Skeletal muscle tissue (tissue), 4 donors: ENCODE measurements around the gene CALML6. TPM values are rescaled to one million over a fixed set of nuclear protein-coding genes. Genes with fewer than 3 reads are reported as not detected.
"Not testable (repeated sequence)": the region's sequence is repeated elsewhere in the genome, so short reads cannot be mapped to it uniquely, and the experiment has no call there.

ENCODE experiments used
- H3K27ac ChIP-seq: one replicate; pipeline ENCODE4 v1.7.0; 2013; ENCODE audit warnings: mild to moderate bottlenecking, low read depth, low read length, inconsistent platforms
- H3K27me3 ChIP-seq, 3 donors: one replicate each; pipeline ENCODE4 v1.7.0; 2013; ENCODE audit warnings: low read length in 3 of 3; ENCODE audit not compliant: control insufficient read depth in 3 of 3, insufficient read depth in 3 of 3
- H3K36me3 ChIP-seq, 3 donors: one replicate each; pipeline ENCODE4 v1.7.0; 2013; ENCODE audit warnings: low read length in 3 of 3; ENCODE audit not compliant: control insufficient read depth in 3 of 3, insufficient read depth in 3 of 3
- H3K4me1 ChIP-seq, 3 donors: one replicate each; pipeline ENCODE4 v1.7.0; 2013; ENCODE audit warnings: low read length in 3 of 3, mild to moderate bottlenecking in 3 of 3; ENCODE audit not compliant: control insufficient read depth in 3 of 3, insufficient read depth in 3 of 3
- H3K4me3 ChIP-seq, 3 donors: one replicate each; pipeline ENCODE4 v1.7.0; 2013; ENCODE audit warnings: low read length in 3 of 3
- H3K9ac ChIP-seq, 3 donors: one replicate each; pipeline ENCODE4 v1.7.0; 2013; ENCODE audit warnings: low read length in 3 of 3, mild to moderate bottlenecking in 3 of 3, moderate library complexity in 2 of 3, low read depth in 1 of 3
- H3K9me3 ChIP-seq, 3 donors: one replicate each; pipeline ENCODE4 v1.7.0; 2013; ENCODE audit warnings: low read length in 3 of 3; ENCODE audit not compliant: control insufficient read depth in 3 of 3
- total RNA-seq: library from RNA; depleted of rRNA; stranded (reverse); fragments of >200 nt; gene quantifications from one replicate; pipeline ENCODE4 v1.2.3, GENCODE V29; 2014
- donor health status: Osteomylitis.

The CALML6 gene
- total RNA-seq, 1 donor from 2014 or later: 191 TPM

DNA sequence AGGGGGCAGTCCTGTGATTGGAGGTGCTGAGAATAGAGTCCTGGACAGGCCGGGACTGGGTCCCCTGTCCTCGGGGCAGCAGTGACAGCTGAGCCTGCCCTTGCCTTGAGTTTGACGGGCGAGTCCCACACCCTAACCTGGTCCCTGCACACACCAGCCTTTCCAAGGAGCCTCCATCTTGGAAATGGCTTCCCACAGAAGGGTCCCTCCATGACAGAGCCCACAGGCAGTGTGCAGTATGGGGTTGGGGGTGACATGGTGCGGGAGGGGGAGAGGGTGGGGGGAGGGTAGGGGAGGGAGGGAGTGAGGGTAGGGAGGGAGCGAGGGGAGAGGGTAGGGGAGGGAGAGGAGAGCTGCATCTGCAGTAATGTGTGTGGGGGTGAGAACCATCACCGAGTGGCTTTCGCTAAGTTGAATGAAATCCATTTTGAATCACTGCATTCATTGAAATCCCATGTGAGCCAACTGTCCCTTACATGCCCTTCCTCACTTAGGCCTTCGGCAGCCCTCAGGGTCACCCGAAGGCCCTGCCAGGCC lies 14.1 kb downstream of the CALML6 start:
- Histone ChIP-seq H3K4me3 (no peak overlapping the region), H3K27me3 (peaks cover 0 to 16% (median 8%) of the 10 kb centered on the region in 3 donors), H3K9ac (no peak overlapping the region), H3K4me1 (peaks cover 0 to 11% (median 7%) of the 10 kb centered on the region in 3 donors), H3K27ac (no peak overlapping the region), H3K9me3 (no peaks in the 10 kb centered on the region), H3K36me3 (no peaks in the 10 kb centered on the region)

DNA sequence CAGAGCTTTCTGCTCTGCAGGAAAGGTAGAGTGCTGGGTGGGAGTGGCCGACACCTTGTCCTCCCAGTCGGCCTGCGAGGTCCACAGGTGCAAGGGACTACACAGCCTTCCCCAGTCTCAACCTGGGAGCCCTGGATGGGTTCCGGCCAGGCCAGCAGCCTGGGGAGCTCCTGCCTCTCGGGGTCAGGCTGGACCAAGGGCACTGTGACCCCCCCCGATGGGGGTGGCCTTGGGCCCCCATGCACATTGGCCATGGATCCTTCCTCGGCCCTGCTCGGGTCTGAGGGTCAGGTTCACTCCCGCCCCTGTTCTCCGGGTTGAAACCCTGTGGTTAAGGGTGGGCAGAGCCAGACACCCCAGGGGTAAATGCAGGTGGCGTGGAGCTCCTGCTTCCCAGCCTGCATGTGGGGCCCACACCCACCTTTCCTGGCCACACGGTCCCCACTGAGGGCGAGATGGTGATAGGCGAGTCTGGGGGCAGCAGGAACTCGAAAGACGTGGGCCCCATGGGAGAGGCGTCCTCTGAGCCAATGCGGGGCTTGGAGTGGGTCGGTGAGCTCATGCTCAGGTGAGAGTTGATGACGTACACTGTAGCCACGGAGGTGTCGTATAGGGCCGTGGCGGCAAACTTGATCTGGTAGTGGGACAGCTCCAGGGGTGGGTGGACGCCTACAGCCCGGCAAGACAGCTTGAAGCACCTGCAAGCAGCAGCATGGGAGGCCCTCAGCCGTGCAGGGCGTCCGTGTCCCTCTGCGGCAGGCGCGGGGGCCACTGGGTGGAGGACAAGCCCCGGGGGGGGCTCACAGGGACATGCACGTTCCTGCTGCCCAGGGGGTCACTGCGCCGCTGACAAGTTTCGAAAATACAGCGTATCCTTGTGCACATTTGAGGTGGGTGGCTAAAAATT lies 14.8 kb downstream of the CALML6 start:
- H3K4me3 ChIP-seq: no peak overlapping the region
- H3K9ac ChIP-seq: no peak overlapping the region
- H3K36me3 ChIP-seq: no peaks in the 10 kb centered on the region
- H3K9me3 ChIP-seq: no peaks in the 10 kb centered on the region
- peaks cover 0 to 11% (median 7%) of the 10 kb centered on the region in 3 donors for H3K4me1 ChIP-seq
- peaks cover 4 to 14% (median 10%) of the 10 kb centered on the region in 3 donors for H3K27me3 ChIP-seq
- H3K27ac ChIP-seq: no peak overlapping the region

DNA sequence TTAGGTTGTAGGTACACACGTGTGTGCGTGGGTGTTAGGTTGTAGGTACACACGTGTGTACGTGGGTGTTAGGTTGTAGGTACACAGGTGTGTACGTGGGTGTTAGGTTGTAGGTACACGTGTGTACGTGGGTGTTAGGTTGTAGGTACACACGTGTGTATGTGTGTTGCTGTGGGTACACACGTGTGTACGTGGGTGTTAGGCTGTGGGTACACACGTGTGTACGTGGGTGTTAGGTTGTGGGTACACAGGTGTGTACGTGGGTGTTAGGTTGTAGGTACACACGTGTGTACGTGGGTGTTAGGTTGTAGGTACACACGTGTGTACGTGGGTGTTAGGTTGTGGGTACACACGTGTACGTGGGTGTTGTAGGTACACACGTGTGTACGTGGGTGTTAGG lies 19.8 kb downstream of the CALML6 start:
- H3K4me3 ChIP-seq, H3K27ac ChIP-seq, H3K4me1 ChIP-seq, H3K9me3 ChIP-seq, H3K9ac ChIP-seq, H3K36me3 ChIP-seq: not testable (repeated sequence)
- H3K27me3 ChIP-seq: peaks cover 23 to 39% (median 31%) of the 10 kb centered on the region in 3 donors

DNA sequence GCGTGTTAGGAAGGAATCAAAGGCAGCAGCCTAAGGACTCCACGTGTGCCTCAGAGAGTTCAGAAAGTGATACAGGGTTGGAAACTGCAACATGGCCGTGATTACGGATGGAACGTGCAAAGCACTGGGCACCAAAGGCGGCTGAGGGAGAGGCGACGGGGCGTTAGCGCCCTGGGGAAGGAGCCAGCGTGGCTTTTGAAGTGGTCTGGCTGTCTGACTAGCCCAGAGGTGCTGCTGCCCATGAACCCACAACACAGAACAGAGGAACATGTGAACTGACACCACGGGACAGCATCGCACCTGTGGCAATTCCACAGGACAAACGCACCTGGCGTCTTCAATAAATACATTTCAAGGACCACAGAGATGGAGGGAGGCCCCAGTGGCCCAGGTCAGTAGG lies 22.0 kb downstream of the CALML6 start:
- Histone ChIP-seq H3K4me1 (no peaks in the 10 kb centered on the region), H3K4me3 (no peak overlapping the region), H3K27me3 (peaks cover 32 to 53% (median 42%) of the 10 kb centered on the region in 3 donors), H3K36me3 (no peaks in the 10 kb centered on the region), H3K9ac (no peak overlapping the region), H3K27ac (no peak overlapping the region), H3K9me3 (no peaks in the 10 kb centered on the region)

DNA sequence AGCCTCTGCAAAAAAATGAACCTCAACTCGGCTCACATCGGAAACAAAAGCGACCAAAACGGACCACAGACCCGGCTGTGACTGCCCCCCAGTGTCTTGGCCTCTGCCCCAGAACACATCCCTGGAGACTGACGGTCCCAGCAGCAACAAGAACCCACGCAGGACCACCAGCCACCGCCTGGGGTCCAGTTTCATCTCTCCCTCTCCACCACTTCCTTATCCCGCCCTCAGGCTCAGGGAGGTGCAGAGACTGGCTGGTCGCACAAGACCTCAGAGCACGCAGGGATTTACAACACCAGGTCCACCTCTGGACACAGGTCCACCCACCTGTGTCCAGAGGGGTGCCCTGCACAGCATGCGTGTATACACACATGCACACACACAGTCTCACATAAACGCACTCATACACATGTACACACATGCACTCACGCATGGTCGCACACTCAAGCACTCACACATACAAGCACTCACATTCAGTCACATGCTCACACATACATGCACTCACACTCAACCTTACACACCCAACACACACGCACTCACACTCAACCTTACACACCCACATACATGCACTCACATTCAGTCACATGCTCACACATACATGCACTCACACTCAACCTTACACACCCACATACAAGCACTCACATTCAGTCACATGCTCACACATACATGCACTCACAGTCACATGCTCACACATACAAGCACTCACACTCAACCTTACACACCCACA lies 22.7 kb downstream of the CALML6 start:
- Histone ChIP-seq H3K4me1 (no peaks in the 10 kb centered on the region), H3K9me3 (no peaks in the 10 kb centered on the region), H3K36me3 (no peaks in the 10 kb centered on the region), H3K9ac (no peak overlapping the region), H3K4me3 (no peak overlapping the region), H3K27ac (no peak overlapping the region), H3K27me3 (peaks cover 38 to 57% (median 46%) of the 10 kb centered on the region in 3 donors)

DNA sequence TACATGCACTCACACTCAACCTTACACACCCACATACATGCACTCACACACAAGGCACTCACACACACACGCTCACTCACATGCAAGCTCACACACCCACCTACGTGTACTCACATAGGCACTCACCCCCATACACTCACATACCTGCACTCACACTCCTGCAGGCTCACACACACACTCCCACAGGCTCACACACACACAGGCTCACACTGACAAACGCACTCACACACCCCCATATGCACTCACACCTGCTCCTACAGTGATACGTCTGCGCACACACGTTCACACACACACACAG lies 23.2 kb downstream of the CALML6 start:
- Histone ChIP-seq H3K9ac (no peak overlapping the region), H3K36me3 (no peaks in the 10 kb centered on the region), H3K4me1 (no peaks in the 10 kb centered on the region), H3K27ac (no peak overlapping the region), H3K9me3 (no peaks in the 10 kb centered on the region), H3K27me3 (peaks cover 44 to 62% (median 46%) of the 10 kb centered on the region in 3 donors), H3K4me3 (no peak overlapping the region)

DNA sequence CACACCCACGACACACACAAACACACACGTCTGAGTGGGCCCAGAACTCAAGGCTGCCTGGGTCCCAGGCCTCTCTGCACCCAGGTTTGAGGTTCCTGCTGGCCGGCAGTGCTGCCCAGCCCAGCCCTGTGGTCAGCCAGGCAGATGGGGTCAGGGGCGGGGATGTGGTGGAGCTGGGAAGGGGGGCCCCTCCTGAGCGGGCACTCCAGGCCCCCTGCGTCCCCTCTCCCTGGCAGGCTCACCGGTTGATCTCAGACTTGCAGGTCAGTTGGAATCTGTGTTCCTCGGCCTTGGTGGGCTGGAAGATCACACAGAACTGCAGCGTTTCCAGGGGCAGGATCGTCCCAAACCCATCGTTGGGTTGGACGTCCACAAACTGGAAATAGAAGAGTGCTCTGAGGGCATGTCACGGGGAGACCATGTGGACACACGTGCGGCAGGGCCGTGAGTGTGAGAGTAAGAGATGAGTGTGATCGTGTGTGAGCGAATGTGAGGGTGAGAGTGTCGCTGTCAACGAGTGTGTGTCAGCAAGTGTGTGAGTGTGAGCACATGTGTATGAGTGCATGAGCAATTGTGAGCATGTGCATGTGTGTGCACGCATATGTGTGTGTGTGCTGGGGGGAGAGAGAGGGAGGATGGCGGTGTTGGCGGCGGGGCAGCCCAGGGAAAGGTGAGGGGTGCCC lies 23.7 kb downstream of the CALML6 start:
- no peaks in the 10 kb centered on the region for H3K9me3 ChIP-seq
- no peak overlapping the region for H3K4me3 ChIP-seq
- no peak overlapping the region for H3K27ac ChIP-seq
- no peak overlapping the region for H3K9ac ChIP-seq
- H3K4me1 ChIP-seq: peaks cover 0 to under 1% (median 0%) of the 10 kb centered on the region in 3 donors
- no peaks in the 10 kb centered on the region for H3K36me3 ChIP-seq
- H3K27me3 ChIP-seq: peaks cover 46 to 63% (median 49%) of the 10 kb centered on the region in 3 donors

DNA sequence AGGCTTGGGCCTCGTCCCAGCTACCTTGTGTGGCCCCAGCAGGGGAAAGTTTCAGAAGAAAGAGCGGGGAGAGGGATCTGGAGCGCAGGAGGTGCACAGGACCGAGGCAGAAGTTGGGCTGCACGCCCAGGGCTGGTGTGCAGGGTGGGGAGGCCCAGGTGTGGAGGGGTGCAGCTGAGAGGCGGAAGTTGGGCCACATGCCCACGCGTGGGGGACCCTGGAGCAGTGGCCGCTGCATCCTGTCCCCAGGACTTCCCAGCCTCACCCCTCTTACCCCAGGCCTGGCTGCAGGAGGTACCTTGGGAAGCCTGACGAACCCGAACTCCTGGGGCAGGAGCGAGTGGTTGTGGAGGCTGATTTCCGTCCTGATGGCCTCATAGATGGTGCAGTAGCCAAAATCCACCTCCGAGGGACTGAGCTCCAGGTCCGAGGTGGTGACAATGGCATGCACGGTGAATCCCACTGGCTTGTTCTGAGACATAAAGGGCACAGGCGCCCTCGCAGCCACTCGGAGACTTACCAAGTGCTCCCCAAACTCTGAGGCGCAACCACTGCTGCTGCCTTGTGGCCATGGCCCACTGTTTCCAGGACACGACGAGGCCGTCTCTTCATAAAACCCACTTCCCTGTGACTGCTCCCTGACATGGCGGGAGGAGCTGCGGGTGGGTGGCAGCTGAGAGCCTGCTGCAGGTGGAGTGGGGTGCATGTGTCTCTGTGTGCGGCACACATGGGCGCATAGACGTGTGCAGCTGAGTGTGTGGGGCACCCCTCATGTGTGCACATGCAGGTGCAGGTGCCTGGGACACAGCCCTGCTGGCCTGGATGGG lies 24.4 kb downstream of the CALML6 start:
- Histone ChIP-seq H3K27me3 (peaks cover 48 to 64% (median 54%) of the 10 kb centered on the region in 3 donors), H3K27ac (no peak overlapping the region), H3K36me3 (no peaks in the 10 kb centered on the region), H3K9me3 (no peaks in the 10 kb centered on the region), H3K4me3 (no peak overlapping the region), H3K9ac (no peak overlapping the region), H3K4me1 (peaks cover 3 to 7% (median 3%) of the 10 kb centered on the region in 3 donors)

DNA sequence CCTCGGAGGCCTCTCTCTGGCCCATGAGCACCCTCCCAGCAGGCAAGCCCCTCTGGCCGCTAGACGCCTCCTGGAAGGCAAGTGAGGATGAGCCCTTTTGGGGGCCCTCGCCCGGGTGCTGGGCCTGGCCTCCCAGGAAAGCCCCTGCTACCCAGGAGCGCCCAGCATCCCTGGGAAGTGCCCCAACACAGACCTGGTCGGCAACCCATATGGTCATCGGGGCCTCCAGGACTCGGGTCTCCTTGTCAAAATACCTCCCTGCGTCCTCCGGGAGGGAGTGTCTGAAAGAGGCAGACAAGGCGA lies 25.0 kb downstream of the CALML6 start:
- Histone ChIP-seq H3K36me3 (no peaks in the 10 kb centered on the region), H3K9ac (no peak overlapping the region), H3K27me3 (peaks cover 46 to 63% (median 51%) of the 10 kb centered on the region in 3 donors), H3K4me3 (no peak overlapping the region), H3K9me3 (no peaks in the 10 kb centered on the region), H3K4me1 (peaks cover 3 to 7% (median 3%) of the 10 kb centered on the region in 3 donors), H3K27ac (no peak overlapping the region)
